HG02763 (cell line): ENCODE measurements around the gene RAD51B.
"Not testable (repeated sequence)": the region's sequence is repeated elsewhere in the genome, so short reads cannot be mapped to it uniquely, and the experiment has no call there.

Source experiments
- ATAC-seq: cut with Tn5 transposase; IDR thresholded peaks from one replicate; pipeline ENCODE4 v1.9.1; 2021; ENCODE audit warnings: mild to moderate bottlenecking, moderate library complexity; ENCODE audit not compliant: unreplicated experiment

The RAD51B gene

GRCh38 chr14:67819563-67820421 is at the start of gene RAD51B:
RAD51B (plus strand) TSS chr14:67819779.
- peak; percentile 51 for ATAC-seq

GRCh38 chr14:67773844-67774377 is 45.7 kb upstream of the RAD51B start:
- no peak for ATAC-seq

- no peak for ATAC-seq
Measured at GRCh38 chr14:67776653-67777322, 42.8 kb upstream of the RAD51B start.

GRCh38 chr14:67778792-67779191 is 40.8 kb upstream of the RAD51B start:
- no peak for ATAC-seq

- no peak for ATAC-seq
Measured at GRCh38 chr14:67782090-67782489, 37.5 kb upstream of the RAD51B start.

GRCh38 chr14:67784244-67784823 is 35.2 kb upstream of the RAD51B start:
- ATAC-seq = no peak

- ATAC-seq = no peak
Measured at GRCh38 chr14:67785270-67786109, 34.1 kb upstream of the RAD51B start.

- ATAC-seq = no peak
Measured at GRCh38 chr14:67787673-67788072, 31.9 kb upstream of the RAD51B start.

GRCh38 chr14:67798731-67799130 is 20.8 kb upstream of the RAD51B start:
- no peak for ATAC-seq

GRCh38 chr14:67800743-67801142 is 18.8 kb upstream of the RAD51B start:
- no peak for ATAC-seq

GRCh38 chr14:67806246-67806645 is 13.3 kb upstream of the RAD51B start:
- ATAC-seq = no peak

GRCh38 chr14:67814821-67815220 is 4.8 kb upstream of the RAD51B start:
- ATAC-seq = no peak

GRCh38 chr14:67815573-67816225 is 3.9 kb upstream of the RAD51B start:
- ATAC-seq = no peak

GRCh38 chr14:67816326-67817002 is 3.1 kb upstream of the RAD51B start, which contains the start of gene ZFYVE26:
ZFYVE26 (minus strand) TSS chr14:67816590; CDS start chr14:67815963, 627 bp downstream.
- peak; percentile 85 for ATAC-seq

- no peak for ATAC-seq
Measured at GRCh38 chr14:67817750-67818438, 1.7 kb upstream of the RAD51B start.

- ATAC-seq = not testable (repeated sequence)
Measured at GRCh38 chr14:67818476-67818875, 1.1 kb upstream of the RAD51B start.

- no peak for ATAC-seq
Measured at GRCh38 chr14:67820428-67820971, 921 bp downstream of the RAD51B start.

- ATAC-seq = no peak
Measured at GRCh38 chr14:67821121-67821520, 1.5 kb downstream of the RAD51B start.

GRCh38 chr14:67831113-67831512 is 11.5 kb downstream of the RAD51B start:
- no peak for ATAC-seq
